Right lung (tissue), 10 donors: ENCODE results near the gene ITM2C. TPM values are rescaled to one million over a fixed set of nuclear protein-coding genes. Genes with fewer than 3 reads are reported as not detected.
A peak's percentile ranks its signal among the peaks of the same experiment; 100 is the strongest.

ENCODE experiments used
- DNase-seq, 2 donors: peaks; one replicate each; pipeline ENCODE4 v3.0.0-alpha.2; 2013
- long read RNA-seq, 8 donors: transcript quantifications; one replicate each; lab custom pipeline, GENCODE V29; 2026
- polyA plus RNA-seq, 5 donors: library from polyadenylated mRNA; unstranded; fragments of 120-200 nt; gene quantifications; one replicate each; pipeline versions ENCODE4 v1.2.1 to v1.2.3, GENCODE V29; 2013; ENCODE audit warnings: inconsistent platforms in 1 of 5, low replicate concordance in 1 of 5; ENCODE audit not compliant: insufficient read length in 5 of 5, insufficient read depth in 1 of 5

ITM2C gene, protein sequence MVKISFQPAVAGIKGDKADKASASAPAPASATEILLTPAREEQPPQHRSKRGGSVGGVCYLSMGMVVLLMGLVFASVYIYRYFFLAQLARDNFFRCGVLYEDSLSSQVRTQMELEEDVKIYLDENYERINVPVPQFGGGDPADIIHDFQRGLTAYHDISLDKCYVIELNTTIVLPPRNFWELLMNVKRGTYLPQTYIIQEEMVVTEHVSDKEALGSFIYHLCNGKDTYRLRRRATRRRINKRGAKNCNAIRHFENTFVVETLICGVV
- 100 to 1,000 TPM; 271 to 335 (median 284) TPM for polyA plus RNA-seq
- long read RNA-seq, donor 1, transcript ITM2C-202 (6 exons, 2,078 nt), result major isoform, 139 of 230 reads
- long read RNA-seq, donor 1, transcript ITM2C-210 (1 exons, 501 nt), result minor isoform, 71 of 230 reads
- long read RNA-seq, donor 1, partial matches to known transcripts, result 0 of 230 reads
- long read RNA-seq, donor 1, other reads (novel, unspliced or antisense), result 15 of 230 reads
- long read RNA-seq, donor 2, transcript ITM2C-210 (1 exons, 501 nt), result minor isoform, 46 of 166 reads
- long read RNA-seq, donor 2, transcript ITM2C-202 (6 exons, 2,078 nt), result major isoform, 108 of 166 reads
- long read RNA-seq, donor 2, partial matches to known transcripts, result 0 of 166 reads
- long read RNA-seq, donor 2, other reads (novel, unspliced or antisense), result 10 of 166 reads
- long read RNA-seq, donor 3, transcript ITM2C-202 (6 exons, 2,078 nt), result major isoform, 74 of 131 reads
- long read RNA-seq, donor 3, transcript ITM2C-210 (1 exons, 501 nt), result minor isoform, 51 of 131 reads
- long read RNA-seq, donor 3, partial matches to known transcripts, result 0 of 131 reads
- long read RNA-seq, donor 3, other reads (novel, unspliced or antisense), result 5 of 131 reads
- long read RNA-seq, donor 4, transcript ITM2C-210 (1 exons, 501 nt), result minor isoform, 27 of 103 reads
- long read RNA-seq, donor 4, transcript ITM2C-202 (6 exons, 2,078 nt), result major isoform, 47 of 103 reads
- long read RNA-seq, donor 4, partial matches to known transcripts, result 24 of 103 reads
- long read RNA-seq, donor 4, other reads (novel, unspliced or antisense), result 0 of 103 reads
- long read RNA-seq, donor 5, transcript ITM2C-210 (1 exons, 501 nt), result minor isoform, 73 of 242 reads
- long read RNA-seq, donor 5, transcript ITM2C-202 (6 exons, 2,078 nt), result major isoform, 126 of 242 reads
- long read RNA-seq, donor 5, partial matches to known transcripts, result 33 of 242 reads
- long read RNA-seq, donor 5, other reads (novel, unspliced or antisense), result 8 of 242 reads
- long read RNA-seq, donor 6, transcript ITM2C-210 (1 exons, 501 nt), result minor isoform, 43 of 196 reads
- long read RNA-seq, donor 6, transcript ITM2C-202 (6 exons, 2,078 nt), result major isoform, 126 of 196 reads
- long read RNA-seq, donor 6, partial matches to known transcripts, result 9 of 196 reads
- long read RNA-seq, donor 6, other reads (novel, unspliced or antisense), result 17 of 196 reads
- long read RNA-seq, donor 7, transcript ITM2C-202 (6 exons, 2,078 nt), result major isoform, 99 of 149 reads
- long read RNA-seq, donor 7, transcript ITM2C-210 (1 exons, 501 nt), result minor isoform, 32 of 149 reads
- long read RNA-seq, donor 7, partial matches to known transcripts, result 5 of 149 reads
- long read RNA-seq, donor 7, other reads (novel, unspliced or antisense), result 13 of 149 reads
- long read RNA-seq, donor 8, transcript ITM2C-210 (1 exons, 501 nt), result minor isoform, 20 of 77 reads
- long read RNA-seq, donor 8, transcript ITM2C-202 (6 exons, 2,078 nt), result major isoform, 55 of 77 reads
- long read RNA-seq, donor 8, partial matches to known transcripts, result 0 of 77 reads
- long read RNA-seq, donor 8, other reads (novel, unspliced or antisense), result 0 of 77 reads

DNA sequence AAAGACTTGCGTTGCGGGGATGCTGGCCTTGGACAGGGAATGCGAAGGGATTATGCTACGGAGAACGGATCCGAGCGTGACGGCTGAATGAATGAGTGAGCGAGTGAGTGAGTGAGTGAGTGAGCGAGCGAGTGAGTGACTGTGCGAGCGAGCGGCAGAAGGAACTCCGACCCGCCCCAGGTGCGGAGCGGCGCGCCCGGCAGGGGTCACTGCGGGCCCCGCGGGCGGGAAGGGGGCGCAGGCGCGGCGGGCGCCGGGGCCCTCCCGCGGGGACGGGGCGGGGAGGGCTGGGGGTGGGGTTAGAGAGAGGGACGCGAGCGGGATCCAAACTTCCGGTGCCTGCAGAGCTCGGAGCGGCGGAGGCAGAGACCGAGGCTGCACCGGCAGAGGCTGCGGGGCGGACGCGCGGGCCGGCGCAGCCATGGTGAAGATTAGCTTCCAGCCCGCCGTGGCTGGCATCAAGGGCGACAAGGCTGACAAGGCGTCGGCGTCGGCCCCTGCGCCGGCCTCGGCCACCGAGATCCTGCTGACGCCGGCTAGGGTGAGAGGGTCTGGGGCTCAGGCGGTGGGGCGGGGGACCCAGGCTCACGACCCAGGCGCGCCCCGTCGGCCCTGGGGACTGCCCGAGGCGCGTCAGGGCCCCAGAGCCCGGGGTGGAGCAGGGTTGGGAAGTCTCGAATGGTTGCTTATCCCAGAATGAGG lies at the start of gene ITM2C:
Gene ITM2C, plus strand, starts transcription at position 338 of the 702 bp plus-strand sequence. Its CDS starts 84 bp downstream, at position 422.
- DNase-seq, result peak; percentile 79

DNA sequence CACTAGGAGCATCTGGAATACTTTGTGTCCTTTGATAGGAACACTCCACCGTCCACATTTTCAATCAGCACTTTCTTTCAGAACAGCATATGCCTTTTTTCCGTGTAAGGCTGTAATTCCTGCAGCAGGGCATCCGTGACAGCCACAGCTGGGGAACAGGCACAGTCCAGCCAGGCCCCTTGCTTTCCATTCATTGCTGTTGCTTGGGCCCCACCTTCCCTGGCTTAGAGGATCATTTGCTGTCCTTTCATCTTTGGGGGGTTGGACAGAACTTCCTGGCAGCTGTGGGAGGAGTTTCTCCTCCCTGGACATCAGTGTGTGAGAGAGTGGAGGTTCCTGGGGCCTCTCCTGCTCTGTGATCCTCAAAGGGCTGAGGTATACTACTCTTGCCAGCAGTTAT lies 49.7 kb upstream of the ITM2C start:
- no peak for DNase-seq

DNA sequence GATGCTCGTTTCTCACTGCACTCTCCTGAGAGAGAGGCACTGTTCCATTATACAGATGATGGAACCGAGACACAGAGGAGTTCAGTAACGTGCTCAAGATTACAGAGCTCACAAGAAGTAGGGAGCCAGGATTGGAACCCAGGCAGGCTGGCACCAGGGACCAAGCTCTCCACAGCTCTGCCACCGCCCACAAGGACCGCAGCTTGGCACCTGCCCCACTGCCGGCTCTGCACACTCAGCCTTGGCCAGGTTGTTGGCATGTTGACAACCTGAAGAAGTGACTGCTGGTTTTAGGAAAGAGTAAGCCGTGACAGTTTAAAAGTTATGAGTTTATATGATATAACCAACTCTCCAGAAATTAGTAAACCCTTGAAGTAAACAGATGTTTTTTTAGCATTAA lies 48.0 kb upstream of the ITM2C start:
- no peak for DNase-seq

DNA sequence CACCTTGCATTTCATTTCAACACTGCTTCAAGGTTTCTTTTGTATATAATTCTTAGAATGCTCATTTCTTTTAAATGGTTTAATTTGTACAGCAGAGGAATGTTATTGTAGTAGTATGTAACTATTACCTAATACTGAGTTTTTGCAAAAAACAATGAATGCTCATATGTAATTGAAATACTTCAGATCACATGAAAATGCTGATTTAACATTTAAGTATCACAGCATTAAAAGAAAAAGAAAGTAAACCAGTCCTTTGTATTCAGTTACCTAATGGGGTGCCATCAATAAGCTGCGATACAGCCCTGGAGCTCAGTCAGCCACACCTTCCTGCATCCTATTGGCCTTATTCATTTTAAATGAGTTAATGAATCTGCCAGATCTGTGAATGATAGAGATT lies 45.3 kb upstream of the ITM2C start:
- no peak for DNase-seq

DNA sequence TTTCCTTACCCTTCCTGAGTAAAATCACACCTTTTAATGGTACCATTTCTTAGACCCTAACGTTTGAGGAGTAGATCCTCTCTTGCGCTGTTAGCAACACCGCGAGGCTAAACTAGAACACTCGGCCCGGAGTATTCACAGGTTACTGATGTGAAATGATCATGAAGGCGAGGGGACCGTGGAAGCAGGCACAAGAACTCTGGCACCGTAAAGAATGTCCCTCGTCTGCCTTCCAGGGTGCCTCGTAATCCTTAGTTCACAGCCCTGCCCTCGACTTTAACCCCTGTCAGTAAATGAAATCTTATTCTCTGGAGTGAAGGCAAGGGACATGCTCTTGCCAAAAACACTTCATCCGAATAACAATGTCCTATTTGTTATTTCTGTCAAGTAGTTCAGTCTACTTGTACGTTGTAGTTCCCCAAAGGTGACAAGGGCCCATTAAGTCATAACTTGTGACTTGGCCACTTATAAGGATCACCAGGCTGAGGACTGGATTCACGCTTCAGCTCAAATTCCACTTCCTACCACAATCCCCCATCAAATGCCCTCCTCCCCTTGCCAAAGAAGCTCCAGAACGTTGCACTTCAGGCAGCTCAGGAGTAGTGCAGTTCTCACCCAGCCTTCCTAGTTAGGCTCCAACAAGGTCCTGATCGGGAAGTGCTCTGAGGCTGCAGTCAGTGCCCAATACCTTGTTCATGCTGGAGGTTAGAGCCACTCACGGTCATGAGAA lies 43.3 kb upstream of the ITM2C start:
- no peak for DNase-seq

DNA sequence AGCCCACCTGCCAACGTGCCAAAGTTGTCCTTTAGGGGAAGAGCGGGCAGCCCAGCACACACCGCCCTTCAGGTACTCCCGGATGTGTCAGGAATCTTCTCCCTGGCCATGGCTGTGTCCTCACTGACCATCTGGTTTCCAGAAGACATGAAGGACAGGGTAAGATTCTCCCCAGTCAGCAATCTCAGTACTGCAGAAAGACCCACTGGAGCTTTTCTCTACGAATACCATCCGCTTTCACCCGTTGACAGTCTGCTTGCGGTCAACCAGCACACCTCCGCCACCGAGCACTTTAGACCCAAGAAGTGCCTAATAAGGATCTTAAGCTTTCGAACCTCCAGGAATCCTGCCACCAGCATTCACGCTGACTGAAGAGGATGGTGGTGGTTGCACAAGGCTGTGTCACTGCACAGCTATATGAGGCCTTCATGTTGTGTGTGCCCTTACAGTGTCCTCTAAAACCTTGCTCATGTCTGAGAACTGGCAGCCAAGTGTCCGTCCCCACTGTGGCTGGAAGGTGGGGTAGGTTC lies 42.7 kb upstream of the ITM2C start:
- DNase-seq, result no peak

DNA sequence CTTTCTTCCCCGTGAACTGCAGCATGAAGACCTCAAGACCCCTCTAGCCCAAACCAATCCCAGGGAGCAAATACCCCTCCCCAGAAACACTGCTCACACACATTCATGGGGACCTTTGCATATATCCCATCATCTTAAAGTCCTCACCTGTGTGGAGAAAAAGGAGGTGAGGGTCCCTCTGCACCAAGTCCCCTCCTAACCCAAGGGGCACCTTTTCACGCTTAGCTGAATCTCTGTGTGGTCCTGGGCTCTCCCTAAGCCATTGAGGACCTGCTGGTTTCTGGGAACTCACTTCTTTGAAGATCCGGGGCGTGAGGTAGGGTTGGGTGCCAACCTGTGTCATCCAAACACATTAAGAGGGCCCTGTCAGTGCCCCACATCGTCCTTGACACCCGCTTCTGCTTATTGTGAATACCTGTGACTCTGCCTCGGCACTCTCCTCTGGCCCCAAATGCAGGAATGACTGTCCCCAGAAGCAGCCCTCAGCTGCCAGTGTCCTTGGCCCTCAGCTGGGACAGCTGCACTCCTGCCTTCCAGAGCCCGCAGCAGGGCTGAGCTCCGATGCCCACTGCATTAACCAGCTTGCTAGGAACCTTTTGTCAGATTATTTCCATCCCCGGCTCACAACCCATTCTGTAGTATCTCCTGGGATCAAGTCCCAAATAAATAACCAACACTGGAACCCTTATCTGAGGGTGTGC lies 41.3 kb upstream of the ITM2C start:
- no peak for DNase-seq

DNA sequence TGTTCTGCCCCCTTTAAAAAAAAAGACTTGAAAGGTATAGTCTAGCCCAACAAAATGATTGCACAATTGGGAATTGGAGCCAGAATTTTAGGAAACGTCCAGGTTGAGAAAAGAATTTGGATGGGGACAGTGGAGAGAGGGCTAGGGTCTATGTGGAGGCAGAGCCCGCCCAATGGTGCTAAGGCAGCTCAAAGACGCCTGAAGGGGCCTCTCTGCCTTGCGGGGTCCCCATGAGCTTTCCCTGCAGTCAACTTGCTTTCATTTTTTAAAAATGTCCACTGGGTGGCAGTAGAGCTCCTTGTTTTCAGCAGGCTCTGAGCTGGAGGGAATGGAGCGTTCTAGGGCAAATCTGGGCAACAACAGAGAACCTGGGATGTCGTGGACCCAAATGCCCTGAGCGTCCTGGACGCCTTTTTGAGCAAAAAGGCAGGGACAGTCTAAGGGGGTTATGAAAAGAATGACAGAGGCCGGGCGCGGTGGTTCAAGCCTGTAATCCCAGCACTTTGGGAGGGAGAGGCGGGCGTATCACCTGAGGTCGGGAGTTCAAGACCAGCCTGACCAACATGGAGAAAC lies 40.2 kb upstream of the ITM2C start:
- DNase-seq, result peak; percentile 65 to 83

DNA sequence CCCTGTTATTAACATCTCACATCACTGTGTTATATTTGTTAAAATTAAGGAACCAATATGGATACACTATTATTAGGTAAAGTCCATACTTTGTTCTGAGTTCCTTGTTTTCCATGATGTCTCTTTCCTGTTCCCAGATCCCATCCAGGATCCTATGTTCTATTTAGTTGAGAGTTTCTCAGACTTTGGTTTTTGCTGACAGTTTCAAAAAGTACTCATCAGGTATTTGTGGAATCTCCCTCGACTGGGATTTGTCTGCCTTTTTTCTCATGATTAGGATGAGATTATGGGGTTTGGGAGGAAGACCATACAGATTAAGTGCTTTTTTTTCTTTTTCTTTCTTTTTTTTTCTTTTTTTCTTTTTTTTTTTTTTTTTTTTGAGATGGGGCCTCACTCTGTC lies 39.4 kb upstream of the ITM2C start:
- no peak for DNase-seq

DNA sequence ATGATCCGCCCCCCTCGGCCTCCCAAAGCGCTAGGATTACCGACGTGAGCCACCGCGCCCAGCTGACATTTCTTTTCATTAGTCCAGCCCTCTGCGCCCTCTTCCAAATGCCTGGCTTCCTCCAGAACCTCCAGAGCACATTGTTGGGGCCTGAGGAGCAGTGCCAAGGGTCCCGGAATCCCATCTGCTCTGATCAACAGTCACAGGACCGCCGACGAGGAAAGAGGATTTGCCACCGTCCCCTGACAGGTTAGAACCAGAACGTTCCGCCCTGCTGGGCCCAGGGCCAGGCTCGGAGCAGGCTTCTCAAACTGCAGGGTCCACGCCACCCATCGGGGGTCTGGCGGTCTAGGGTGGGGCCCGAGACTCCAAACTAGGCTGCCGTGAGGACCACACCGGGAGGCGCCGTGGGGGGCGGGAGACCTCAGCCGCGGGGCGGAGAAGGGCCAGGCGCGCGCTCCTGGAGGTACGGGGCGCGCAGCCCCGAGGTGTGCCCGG lies 36.9 kb upstream of the ITM2C start:
- DNase-seq, result no peak

DNA sequence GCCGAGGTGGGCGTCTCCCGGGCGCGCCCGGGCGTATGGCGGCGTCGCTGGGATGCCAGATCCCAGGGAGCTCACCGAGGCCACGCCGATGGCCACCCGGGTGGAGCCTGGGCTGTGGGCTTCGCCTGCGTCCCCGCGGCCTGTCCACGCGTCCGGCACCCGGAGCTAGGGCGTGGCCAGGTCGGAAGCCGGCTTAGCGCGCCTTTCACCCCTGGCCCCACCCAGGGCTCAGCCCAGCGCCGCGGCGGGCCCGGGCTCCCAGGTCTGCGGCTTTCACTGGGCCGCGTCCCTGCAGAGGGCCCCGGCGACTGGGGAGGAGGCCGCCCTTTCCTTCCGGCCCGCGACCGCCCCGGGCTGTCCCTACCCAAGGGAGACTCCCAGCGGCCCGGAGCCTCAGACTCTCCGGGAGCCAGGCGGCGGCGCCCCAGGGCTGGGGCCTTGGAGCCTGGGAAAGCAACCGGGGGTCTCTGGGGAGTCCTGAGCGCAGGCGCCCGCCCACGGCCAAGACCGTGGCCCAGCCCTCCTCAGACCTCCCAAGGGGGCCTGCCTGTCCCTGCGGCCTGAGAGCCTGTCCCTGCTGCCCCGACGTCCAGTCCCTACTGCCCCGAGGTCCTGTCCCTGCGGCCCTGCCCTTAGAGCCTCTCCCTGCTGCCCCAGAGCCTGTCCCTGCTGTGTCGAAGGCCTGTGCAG lies 36.3 kb upstream of the ITM2C start:
- no peak for DNase-seq

DNA sequence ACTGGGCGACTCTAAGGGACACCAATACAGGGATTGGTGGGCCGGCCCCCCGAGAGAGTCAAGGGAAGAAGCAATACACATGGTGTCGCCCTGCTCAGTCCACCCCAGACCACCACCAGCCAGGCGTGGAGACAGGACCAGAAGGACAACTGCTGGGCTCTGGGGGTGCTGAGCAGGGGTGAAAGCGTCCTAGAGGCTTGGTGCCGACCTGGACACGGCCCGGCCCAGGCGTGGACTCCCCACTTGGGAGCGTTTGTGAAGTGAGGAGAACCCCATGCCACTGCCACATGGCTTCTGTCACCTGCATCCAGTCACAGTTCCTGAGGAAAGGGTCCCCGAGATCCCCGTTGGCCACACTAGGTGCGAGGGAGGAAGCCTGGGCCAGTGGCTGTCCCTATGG lies 35.4 kb upstream of the ITM2C start:
- DNase-seq, result no peak

DNA sequence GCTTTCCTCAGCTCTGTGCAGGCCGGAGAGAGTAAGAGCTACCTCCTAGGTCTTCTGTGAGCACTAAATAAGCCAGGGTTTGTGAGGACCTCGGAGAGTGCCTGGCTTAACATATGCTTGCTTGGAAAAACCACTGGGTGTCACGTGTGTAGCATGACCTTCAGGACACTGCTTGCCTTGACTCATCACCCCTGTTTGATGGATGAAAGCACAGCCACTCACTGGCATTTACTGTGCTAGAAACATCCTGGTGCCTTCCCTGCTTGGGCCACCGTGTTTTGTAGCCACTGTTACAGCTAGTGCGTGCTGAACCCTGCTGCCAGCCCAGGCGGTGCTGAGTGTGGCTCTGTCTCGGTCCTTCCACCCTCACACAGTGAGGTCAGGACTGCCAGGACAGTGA lies 34.8 kb upstream of the ITM2C start:
- no peak for DNase-seq

DNA sequence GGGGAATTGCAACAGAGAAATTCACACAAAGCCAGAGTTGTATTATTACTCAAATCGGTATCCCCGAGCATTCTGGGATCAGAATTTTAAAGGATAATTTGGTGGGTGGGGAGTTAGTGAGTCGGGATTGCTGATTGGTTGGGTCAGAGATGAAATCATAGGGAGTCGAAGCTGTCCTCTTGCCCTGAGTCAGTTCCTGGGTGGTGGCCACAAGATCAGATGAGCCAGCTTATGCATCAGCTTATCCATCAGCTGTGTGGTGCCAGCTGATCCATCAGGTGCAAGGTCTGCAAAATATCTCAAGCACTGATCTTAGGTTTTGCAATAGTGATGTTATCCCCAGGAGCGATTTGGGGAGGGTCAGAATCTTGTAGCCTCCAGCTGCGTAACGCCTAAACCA lies 34.3 kb upstream of the ITM2C start:
- no peak for DNase-seq

DNA sequence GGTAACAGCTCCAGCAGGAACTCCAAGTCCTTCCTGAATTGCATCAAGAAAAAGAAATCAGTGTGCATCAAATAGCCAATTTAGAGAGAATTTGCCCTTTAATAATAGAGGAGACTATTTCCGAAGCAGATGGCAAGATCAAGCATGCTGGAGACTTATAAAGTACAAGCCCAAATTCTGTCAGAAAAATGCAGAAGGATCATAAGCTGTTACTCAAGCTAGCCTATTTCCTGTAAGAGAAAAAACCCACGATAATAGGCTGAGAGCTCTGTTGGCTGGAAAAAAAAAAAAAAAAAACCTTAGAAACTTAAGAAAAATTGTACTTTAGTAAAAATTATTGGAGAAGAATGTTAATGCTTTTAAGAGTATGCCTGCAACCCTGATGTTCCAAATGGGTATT lies 24.4 kb upstream of the ITM2C start:
- no peak for DNase-seq

DNA sequence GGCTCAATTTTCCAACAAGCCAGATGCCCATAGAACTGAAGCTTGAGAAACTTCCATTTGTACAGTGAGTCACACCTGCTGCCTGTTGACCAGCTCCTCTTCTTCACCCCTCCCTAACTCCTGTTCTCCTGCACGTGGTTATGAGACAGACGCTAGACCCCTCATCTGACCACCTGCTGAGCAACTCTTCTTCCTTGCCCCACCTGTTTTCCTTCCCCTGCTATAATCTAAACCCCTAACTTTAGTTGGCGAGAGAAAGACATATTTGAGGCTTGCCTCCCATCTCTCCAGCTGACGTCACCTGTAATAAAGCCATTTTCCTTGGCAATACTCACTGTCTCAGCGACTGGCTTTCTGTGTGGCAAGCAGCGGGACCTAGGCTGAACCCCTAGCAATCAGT lies 22.3 kb upstream of the ITM2C start:
- DNase-seq, result no peak

DNA sequence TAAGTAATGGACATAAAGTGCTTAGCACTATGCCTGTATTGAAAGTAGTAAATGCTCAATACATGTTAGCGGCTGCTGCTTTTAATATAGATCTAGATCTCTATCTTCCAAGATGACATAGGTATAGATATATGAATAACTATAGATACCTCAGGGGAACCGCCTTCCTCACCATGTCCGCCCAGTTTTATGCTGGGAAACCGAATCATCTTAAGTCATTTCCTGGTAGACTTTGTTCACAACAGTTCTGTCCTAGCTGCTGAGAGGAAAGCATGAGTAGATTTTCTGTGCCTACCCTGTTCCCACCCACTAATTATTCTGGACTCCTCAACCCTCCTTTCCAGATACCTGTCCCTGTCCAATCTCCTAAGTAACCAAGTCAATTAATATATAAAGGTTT lies 21.6 kb upstream of the ITM2C start:
- DNase-seq, result no peak
